D721Med (cell line): ENCODE results near the gene YBX1.
"Not testable (repeated sequence)": the region's sequence is repeated elsewhere in the genome, so short reads cannot be mapped to it uniquely, and the experiment has no call there.

ENCODE experiments used
- DNase-seq: peaks from one replicate; pipeline ENCODE4 v3.0.0; 2011; ENCODE audit warnings: low spot score; ENCODE audit not compliant: insufficient read length
- FAIRE-seq: peaks from 2 replicates; lab custom pipeline; 2011; peaks lifted over from hg19 to GRCh38; lab: Jason Lieb, UNC
- TF ChIP-seq, protein P1 (sequence below): IDR thresholded peaks from 2 replicates; pipeline ENCODE4 v1.5.1; 2012; ENCODE audit warnings: mild to moderate bottlenecking, control low read depth; ENCODE audit not compliant: insufficient read depth; ENCODE audit errors: missing control alignments

YBX1 gene

DNA sequence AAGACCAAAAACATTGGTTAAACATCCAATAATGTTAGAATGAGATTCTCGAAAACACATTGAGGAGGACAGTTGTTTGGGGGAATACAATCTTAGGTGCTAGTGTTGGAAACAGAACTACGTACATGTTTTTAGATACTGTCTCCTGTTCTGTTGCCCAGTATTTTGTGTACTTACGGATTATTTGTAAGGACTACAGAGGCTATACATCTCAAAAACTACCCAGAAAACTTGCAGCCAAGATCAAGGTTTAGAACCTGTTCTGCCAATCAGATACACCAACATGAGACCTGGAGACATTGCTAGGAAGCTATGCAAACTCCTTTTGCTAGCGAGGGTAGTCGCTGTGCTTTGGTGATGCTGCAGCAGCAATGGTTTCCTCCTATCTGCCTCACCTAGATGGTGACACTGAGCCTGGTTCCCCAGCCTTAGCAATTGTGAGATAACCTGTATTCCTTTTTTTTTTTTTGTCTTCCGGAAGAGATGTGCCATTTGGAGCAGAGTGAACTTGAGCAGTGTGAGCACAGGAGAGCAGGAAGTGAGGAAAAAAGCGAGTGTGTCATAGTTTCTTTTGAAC, 21.8 kb downstream of the YBX1 start:
- peak; percentile 6 for FAIRE-seq
- no peak for DNase-seq
- TF ChIP-seq, protein P1, sequence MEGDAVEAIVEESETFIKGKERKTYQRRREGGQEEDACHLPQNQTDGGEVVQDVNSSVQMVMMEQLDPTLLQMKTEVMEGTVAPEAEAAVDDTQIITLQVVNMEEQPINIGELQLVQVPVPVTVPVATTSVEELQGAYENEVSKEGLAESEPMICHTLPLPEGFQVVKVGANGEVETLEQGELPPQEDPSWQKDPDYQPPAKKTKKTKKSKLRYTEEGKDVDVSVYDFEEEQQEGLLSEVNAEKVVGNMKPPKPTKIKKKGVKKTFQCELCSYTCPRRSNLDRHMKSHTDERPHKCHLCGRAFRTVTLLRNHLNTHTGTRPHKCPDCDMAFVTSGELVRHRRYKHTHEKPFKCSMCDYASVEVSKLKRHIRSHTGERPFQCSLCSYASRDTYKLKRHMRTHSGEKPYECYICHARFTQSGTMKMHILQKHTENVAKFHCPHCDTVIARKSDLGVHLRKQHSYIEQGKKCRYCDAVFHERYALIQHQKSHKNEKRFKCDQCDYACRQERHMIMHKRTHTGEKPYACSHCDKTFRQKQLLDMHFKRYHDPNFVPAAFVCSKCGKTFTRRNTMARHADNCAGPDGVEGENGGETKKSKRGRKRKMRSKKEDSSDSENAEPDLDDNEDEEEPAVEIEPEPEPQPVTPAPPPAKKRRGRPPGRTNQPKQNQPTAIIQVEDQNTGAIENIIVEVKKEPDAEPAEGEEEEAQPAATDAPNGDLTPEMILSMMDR, result no peak

DNA sequence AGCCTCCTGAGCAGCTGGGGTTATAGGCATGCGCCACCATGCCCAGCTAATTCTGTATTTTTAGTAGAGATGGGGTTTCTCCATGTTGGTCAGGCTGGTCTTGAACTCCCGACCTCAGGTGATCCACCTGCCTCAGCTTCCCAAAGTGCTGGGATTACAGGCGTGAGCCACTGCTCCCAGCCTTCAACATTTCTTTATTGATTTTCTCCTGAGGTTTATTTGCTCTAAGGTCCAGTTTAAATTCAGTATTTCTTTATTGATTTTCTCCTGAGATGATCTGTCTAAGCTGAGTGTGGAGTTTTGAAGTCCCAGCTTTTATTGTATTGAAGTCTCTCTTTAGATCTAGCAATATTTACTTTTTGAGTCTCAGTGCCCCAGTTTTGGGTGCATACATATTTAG, 30.6 kb downstream of the YBX1 start:
- not testable (repeated sequence) for DNase-seq, FAIRE-seq

DNA sequence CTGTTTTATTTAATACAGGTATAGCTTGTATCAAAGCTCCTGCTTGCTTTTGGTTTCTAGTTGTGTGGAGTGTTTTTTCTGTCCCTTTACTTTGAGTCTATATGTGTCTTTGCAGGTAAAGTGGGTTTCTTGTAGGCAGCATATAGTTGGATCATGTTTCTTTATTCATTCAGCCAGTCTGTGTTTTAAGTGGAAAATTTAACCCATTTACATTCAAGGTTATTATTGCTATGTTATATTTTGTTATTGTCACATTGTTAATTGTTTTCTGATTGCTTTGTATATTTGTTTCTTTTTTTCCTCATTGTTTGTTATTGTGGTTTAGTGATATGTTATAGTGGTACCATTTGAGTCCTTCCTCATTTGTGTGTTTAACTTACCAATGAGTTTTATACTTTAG, 31.1 kb downstream of the YBX1 start:
- FAIRE-seq (no peak), DNase-seq (no peak)
- TF ChIP-seq, protein P1, result no peak

DNA sequence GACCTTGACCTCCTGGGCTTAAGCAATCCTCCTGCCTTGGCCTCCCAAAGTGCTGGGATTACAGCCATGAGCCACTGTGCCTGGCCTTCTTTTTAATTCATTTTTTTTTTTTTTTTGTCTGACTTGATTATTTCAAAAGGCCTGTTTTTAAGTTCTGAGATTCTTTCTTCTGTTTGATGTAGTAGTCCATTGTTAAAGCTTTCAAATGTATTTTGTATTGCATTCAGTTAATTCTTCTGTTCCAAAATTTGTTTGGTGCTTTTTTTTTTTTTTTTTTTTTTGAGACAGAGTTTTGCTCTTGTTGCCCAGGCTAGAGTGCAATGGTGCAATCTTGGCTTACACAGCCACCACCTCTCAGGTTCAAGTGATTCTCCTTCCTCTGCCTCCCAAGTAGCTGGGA, 32.2 kb downstream of the YBX1 start:
- DNase-seq, FAIRE-seq: not testable (repeated sequence)

DNA sequence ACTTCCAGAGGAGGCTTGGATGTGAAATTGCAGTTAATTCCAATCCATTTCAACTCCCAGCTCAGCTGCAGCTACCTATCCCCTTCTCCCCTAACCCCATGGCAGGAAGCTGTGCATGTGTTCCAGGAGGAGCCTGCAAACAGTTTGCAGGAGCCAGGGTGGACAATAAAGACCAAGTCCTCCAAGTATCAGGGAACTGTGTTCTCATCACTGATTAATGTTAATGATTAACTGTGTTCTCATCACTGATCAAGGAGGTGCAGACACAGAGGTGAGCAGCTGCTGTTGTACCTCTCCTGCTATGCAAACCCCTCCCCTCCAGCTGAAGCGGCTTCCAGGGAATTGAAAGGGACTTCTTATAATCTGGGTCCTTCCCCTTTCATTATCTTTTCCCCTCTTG, 38.6 kb downstream of the YBX1 start:
- no peak for DNase-seq
- TF ChIP-seq, protein P1, result no peak
- FAIRE-seq, result no peak

DNA sequence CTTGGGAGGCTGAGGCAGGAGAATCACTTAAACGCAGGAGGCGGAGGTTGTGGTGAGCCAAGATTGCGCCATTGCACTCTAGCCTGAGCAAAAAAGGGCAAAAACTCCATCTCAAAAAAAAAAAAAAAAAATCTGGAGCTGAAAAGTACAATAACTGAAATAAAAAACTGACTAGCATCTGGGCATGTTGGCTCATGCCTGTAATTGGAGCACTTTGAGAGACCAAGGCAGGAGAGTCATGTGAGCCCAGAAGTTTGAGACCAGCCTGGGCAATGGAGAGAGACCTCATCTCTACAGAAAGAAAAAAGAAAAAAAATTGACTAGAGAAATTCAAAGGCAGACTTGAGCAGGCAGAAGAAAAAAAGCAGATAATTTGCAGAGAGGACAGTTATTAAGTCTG, 39.7 kb downstream of the YBX1 start:
- DNase-seq (no peak), FAIRE-seq (no peak)
- TF ChIP-seq, protein P1, result no peak

DNA sequence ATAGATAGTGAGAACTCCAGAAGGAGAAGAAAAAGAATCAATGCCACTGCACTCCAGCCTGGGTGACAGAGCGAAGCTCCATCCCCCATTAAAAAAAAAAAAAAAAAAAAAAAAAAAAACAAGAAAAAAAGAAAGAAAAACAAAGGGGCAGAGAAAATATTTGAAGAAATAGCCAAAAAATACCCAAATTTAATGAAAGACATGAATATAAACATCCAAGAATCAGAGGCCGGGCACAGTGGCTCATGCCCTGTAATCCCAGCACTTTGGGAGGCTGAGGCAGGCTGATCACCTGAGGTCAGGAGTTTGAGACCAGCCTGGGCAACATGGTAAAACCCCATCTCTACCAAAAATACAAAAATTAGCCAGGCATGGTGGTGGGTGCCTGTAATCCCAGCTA, 40.2 kb downstream of the YBX1 start:
- DNase-seq, FAIRE-seq: not testable (repeated sequence)

DNA sequence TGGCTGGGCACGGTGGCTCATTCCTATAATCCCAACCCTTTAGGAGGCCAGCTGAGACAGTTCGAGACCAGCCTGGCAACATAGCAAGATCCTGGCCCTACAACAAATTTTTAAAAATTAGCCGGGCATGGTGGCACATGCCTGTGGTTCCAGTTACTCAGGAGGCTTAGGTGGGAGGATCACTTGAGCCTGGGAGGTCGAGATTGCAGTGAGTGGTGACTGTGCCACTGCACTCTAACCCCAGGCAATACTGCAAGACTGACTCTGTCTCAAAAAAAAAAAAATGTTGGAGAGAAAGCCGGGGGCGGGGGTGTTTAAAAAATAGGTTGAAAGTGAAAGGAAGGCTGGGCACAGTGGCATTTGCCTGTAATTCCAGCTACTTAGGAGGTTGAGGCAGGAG, 41.3 kb downstream of the YBX1 start:
- TF ChIP-seq, protein P1, result no peak
- FAIRE-seq, result no peak
- DNase-seq, result no peak

DNA sequence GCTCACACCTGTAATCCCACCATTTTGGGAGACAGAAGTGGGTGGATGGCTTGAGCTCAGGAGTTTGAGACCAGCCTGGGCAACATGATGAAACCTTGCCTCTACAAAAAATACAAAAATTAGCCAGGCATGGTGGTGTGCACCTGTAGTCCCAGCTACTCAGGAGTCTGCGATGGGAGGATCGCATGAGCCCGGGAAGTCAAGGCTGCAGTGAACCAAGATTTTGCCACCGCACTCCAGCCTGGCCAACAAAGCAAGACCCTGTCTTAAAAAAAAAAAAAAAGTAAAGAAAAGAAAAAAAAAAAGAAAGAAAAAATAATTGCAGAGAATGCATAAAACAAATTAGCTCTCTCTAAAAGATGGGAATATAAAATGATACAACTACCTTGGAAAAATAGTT, 43.6 kb downstream of the YBX1 start:
- not testable (repeated sequence) for FAIRE-seq, DNase-seq

DNA sequence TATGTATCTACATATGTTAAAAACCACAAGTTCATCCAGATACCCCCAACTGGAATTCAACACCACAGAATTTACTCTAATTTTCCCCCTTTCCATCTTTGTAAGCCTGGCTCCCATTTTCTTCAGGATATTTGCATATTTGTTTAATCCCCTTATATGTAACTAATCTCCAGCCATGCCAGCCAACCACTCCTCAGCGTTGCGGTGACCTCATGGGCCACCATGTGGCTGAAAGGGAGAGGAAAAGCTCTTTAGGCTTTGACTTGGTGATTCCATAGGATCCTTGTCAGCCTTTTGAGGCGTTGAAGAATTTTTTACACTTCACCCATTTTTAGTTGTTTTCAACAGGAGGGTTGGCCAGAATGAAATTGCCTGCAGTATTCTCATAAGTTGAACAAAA, 47.8 kb downstream of the YBX1 start:
- no peak for FAIRE-seq
- no peak for DNase-seq
- TF ChIP-seq, protein P1, result no peak
